CD14-positive monocyte (primary cell): ENCODE data around the gene B3GNT4. TPM values are rescaled to one million over a fixed set of nuclear protein-coding genes. Genes with fewer than 3 reads are reported as not detected.
"Not testable (repeated sequence)": the region's sequence is repeated elsewhere in the genome, so short reads cannot be mapped to it uniquely, and the experiment has no call there.

Experiments used
- DNase-seq, 3 donors: peaks; one replicate each; pipeline ENCODE4 v3.0.0-alpha.2; 2011 to 2022
- H2AFZ ChIP-seq: 2 replicates; pipeline ENCODE4 v1.6.0; 2012; ENCODE audit warnings: mild to moderate bottlenecking, low read depth, low read length, inconsistent platforms; ENCODE audit not compliant: insufficient read depth, poor library complexity, severe bottlenecking
- H3K27ac ChIP-seq, 2 donors: 1 replicate in 1 of 2; 2 replicates in 1 of 2; pipeline ENCODE4 v1.5.1; 2012 to 2013; ENCODE audit warnings: low read length in 2 of 2, control low read depth in 1 of 2, inconsistent platforms in 1 of 2, low read depth in 1 of 2, mild to moderate bottlenecking in 1 of 2
- H3K27me3 ChIP-seq, 2 donors: one replicate each; pipeline versions ENCODE4 v1.6.0 to v1.6.1; 2011 to 2013; ENCODE audit warnings: low read length in 2 of 2; ENCODE audit not compliant: control insufficient read depth in 2 of 2, insufficient read depth in 2 of 2
- H3K36me3 ChIP-seq, 2 donors: replicated peaks in 1 of 2; 1 replicate in 1 of 2; 2 replicates in 1 of 2; pipeline versions ENCODE4 v1.5.1 to v1.6.1; 2012 to 2013; ENCODE audit warnings: low read length in 2 of 2, control low read depth in 1 of 2, inconsistent platforms in 1 of 2, mild to moderate bottlenecking in 1 of 2; ENCODE audit not compliant: insufficient read depth in 2 of 2, control insufficient read depth in 1 of 2
- H3K4me1 ChIP-seq, 2 donors: 1 replicate in 1 of 2; 2 replicates in 1 of 2; pipeline versions ENCODE4 v1.5.1 to v1.6.1; 2012 to 2013; ENCODE audit warnings: low read length in 2 of 2, control low read depth in 1 of 2, inconsistent platforms in 1 of 2, mild to moderate bottlenecking in 1 of 2, moderate library complexity in 1 of 2; ENCODE audit not compliant: insufficient read depth in 2 of 2, control insufficient read depth in 1 of 2
- H3K4me2 ChIP-seq: replicated peaks from 2 replicates; pipeline ENCODE3; 2012; ENCODE audit warnings: low read length, moderate library complexity, mild to moderate bottlenecking; ENCODE audit not compliant: poor library complexity, severe bottlenecking; ENCODE audit errors: extremely low read depth
- H3K4me3 ChIP-seq, 3 experiments: fragments of 200-600 bp in 1 of 3; sonication (generic) in 1 of 3; replicated peaks in 1 of 3; 1 replicate in 2 of 3; 2 replicates in 1 of 3; pipeline ENCODE4 v1.5.1; 2011 to 2013; ENCODE audit warnings: low read length in 3 of 3, mild to moderate bottlenecking in 3 of 3, control low read depth in 2 of 3, low read depth in 2 of 3, inconsistent platforms in 1 of 3, moderate library complexity in 1 of 3
- H3K79me2 ChIP-seq: 2 replicates; pipeline ENCODE4 v1.6.0; 2012; ENCODE audit warnings: mild to moderate bottlenecking, control low read depth, inconsistent platforms, low read length, moderate library complexity; ENCODE audit not compliant: insufficient read depth
- H3K9ac ChIP-seq: 2 replicates; pipeline ENCODE4 v1.6.0; 2017; ENCODE audit warnings: low read length, mild to moderate bottlenecking; ENCODE audit not compliant: insufficient read depth, poor library complexity, severe bottlenecking
- H3K9me3 ChIP-seq, 2 donors: replicated peaks in 1 of 2; 1 replicate in 1 of 2; 2 replicates in 1 of 2; pipeline versions ENCODE4 v1.5.1 to v1.6.1; 2012 to 2013; ENCODE audit warnings: low read length in 2 of 2, control low read depth in 1 of 2; ENCODE audit not compliant: control insufficient read depth in 1 of 2, insufficient read depth in 1 of 2
- H4K20me1 ChIP-seq: 2 replicates; pipeline ENCODE4 v1.6.0; 2012; ENCODE audit warnings: mild to moderate bottlenecking, low read length, control low read depth, moderate library complexity; ENCODE audit not compliant: insufficient read depth
- H3K27ac Mint-ChIP-seq, 7 donors: one replicate each; pipeline ENCODE4 v1.8.0; 2020; ENCODE audit warnings: mild to moderate bottlenecking in 7 of 7, mixed read lengths in 7 of 7, moderate library complexity in 6 of 7, inconsistent platforms in 2 of 7
- H3K27me3 Mint-ChIP-seq, 3 donors: one replicate each; pipeline ENCODE4 v1.8.0; 2021 to 2022; ENCODE audit warnings: low read depth in 3 of 3, mild to moderate bottlenecking in 3 of 3, mixed read lengths in 3 of 3, moderate library complexity in 3 of 3, inconsistent platforms in 1 of 3
- H3K36me3 Mint-ChIP-seq, 2 donors: one replicate each; pipeline ENCODE4 v1.8.0; 2020; ENCODE audit warnings: mixed read lengths in 2 of 2, inconsistent platforms in 1 of 2, mild to moderate bottlenecking in 1 of 2
- H3K4me1 Mint-ChIP-seq: one replicate; pipeline ENCODE4 v1.8.0; 2020; ENCODE audit warnings: mild to moderate bottlenecking, mixed read lengths
- H3K4me3 Mint-ChIP-seq, 2 donors: one replicate each; pipeline ENCODE4 v1.8.0; 2020; ENCODE audit warnings: mild to moderate bottlenecking in 2 of 2, mixed read lengths in 2 of 2, moderate library complexity in 1 of 2
- H3K9me3 Mint-ChIP-seq, 7 donors: one replicate each; pipeline ENCODE4 v1.8.0; 2020 to 2022; ENCODE audit warnings: mixed read lengths in 7 of 7, mild to moderate bottlenecking in 6 of 7, moderate library complexity in 6 of 7, inconsistent platforms in 2 of 7
- CTCF ChIP-seq: fragments of 200-600 bp; IDR thresholded peaks from one replicate; pipeline ENCODE4 v1.8.0; 2022; ENCODE audit warnings: antibody characterized with exemption, mild to moderate bottlenecking
- WGBS: methylation state at CpG from one replicate; pipeline ENCODE4 v1.1.5; 2013; ENCODE audit warnings: missing lambda C conversion rate; ENCODE audit not compliant: insufficient coverage; 5-methylcytosine and 5-hydroxymethylcytosine counted together
- intact Hi-C, 2 donors: fragments of 100-400 bp; cut with micrococcal nuclease; formaldehyde crosslinking; loops; one replicate each; pipeline versions ENCODE4 v1.15.0 to v1.15.1; 2023
- polyA plus RNA-seq, 3 donors: library from polyadenylated mRNA; depleted of rRNA in 1 of 3; unstranded in 2 of 3; stranded (reverse) in 1 of 3; fragments of 300-500 nt in 2 of 3; fragments of >200 nt in 1 of 3; fragmentation: Illumina TruSeq in 2 of 3; gene quantifications; 1 replicate in 2 of 3; 2 replicates in 1 of 3; pipeline ENCODE4 v1.2.3, GENCODE V29; 2012 to 2021
- small RNA-seq: library from RNA; depleted of rRNA; stranded (forward); fragments of <200 nt; gene quantifications from one replicate; pipeline ENCODE3, GENCODE V24; 2012; ENCODE audit warnings: low read depth; ENCODE audit not compliant: insufficient read length

Gene B3GNT4
- polyA plus RNA-seq, 3 donors: not detected

- Histone ChIP-seq H3K9ac (no peak overlapping the region), H2AFZ (no peak overlapping the region), H3K27me3 (no peaks in the 10 kb centered on the region), H3K4me2 (no peak overlapping the region), H3K9me3 (no peaks in the 10 kb centered on the region), H3K27ac (no peak overlapping the region), H3K4me3 (no peak overlapping the region), H3K4me1 (no peaks in the 10 kb centered on the region), H4K20me1 (peaks cover 13% of the 10 kb centered on the region), H3K36me3 (peaks cover 63 to 85% of the 10 kb centered on the region in 2 donors), H3K79me2 (peaks cover 6% of the 10 kb centered on the region)
- H3K9me3 Mint-ChIP-seq: no peaks in the 10 kb centered on the region
- peaks cover 0 to 2% (median 0%) of the 10 kb centered on the region in 3 donors for H3K27me3 Mint-ChIP-seq
- no peak overlapping the region for H3K27ac Mint-ChIP-seq
- 97% methylated on average over 5 of the region's 8 CpGs for WGBS
- no peak for DNase-seq
- peaks cover 1% of the 10 kb centered on the region for H3K4me1 Mint-ChIP-seq
- H3K4me3 Mint-ChIP-seq: no peak overlapping the region
- H3K36me3 Mint-ChIP-seq: peaks cover 59 to 79% of the 10 kb centered on the region in 2 donors
- intact Hi-C loops: no loop called here
- no peak for TF ChIP-seq CTCF
These were observed 47.0 kb downstream of the B3GNT4 start for GRCh38 chr12:122250536-122250935.

- H3K27me3 ChIP-seq, H3K9me3 ChIP-seq, intact Hi-C loops, H3K27me3 Mint-ChIP-seq, H3K4me1 Mint-ChIP-seq, H3K9ac ChIP-seq, H3K4me2 ChIP-seq, H3K9me3 Mint-ChIP-seq, H2AFZ ChIP-seq, H3K27ac ChIP-seq, H3K4me1 ChIP-seq, H3K4me3 Mint-ChIP-seq, H3K4me3 ChIP-seq, DNase-seq, H3K79me2 ChIP-seq, H3K27ac Mint-ChIP-seq: not testable (repeated sequence)
- H3K36me3 Mint-ChIP-seq: peaks cover 68 to 91% of the 10 kb centered on the region in 2 donors
- Histone ChIP-seq H4K20me1 (peaks cover 17% of the 10 kb centered on the region), H3K36me3 (peaks cover 83 to 99% of the 10 kb centered on the region in 2 donors)
- WGBS: no CpG with 5 or more reads among the region's 4 CpGs
These were observed 55.0 kb downstream of the B3GNT4 start for GRCh38 chr12:122258462-122258861.

Small RNA genes lying within 50 kb of the gene (small RNA-seq; reads per million reads assigned to genes)
- gene DIABLO: not detected

Other genes with a start within 250 kb of the B3GNT4 start
- under 1 TPM; 0.34 to 0.79 (median 0.56) TPM for gene BCL7A, start 181.8 kb upstream of the B3GNT4 start, polyA plus RNA-seq
- gene MLXIP, start 125.0 kb upstream of the B3GNT4 start, polyA plus RNA-seq: 10 to 100 TPM in 1 of 3 donors, 1 to 10 TPM in 2; 4.5 to 44.8 (median 4.6) TPM
- not detected for gene IL31, start 29.5 kb upstream of the B3GNT4 start, polyA plus RNA-seq
- under 1 TPM in 1 of 3 donors, not detected in 2; 0.19 TPM for gene LRRC43, start 20.6 kb upstream of the B3GNT4 start, polyA plus RNA-seq
- gene DIABLO, start 22.3 kb downstream of the B3GNT4 start, polyA plus RNA-seq: 10 to 100 TPM; 33.5 to 55.9 (median 51.3) TPM
- 10 to 100 TPM; 15.3 to 33.1 (median 32.9) TPM for gene VPS33A, start 62.8 kb downstream of the B3GNT4 start, polyA plus RNA-seq
- 10 to 100 TPM in 2 of 3 donors, 1 to 10 TPM in 1; 6.7 to 50.9 (median 12.9) TPM for gene CLIP1, start 219.0 kb downstream of the B3GNT4 start, polyA plus RNA-seq